Stomach (tissue), 9 donors: ENCODE results near the gene KCNQ5. TPM values are rescaled to one million over a fixed set of nuclear protein-coding genes. Genes with fewer than 3 reads are reported as not detected.

Experiments
- DNase-seq, 2 donors: peaks; one replicate each; pipeline versions ENCODE4 v3.0.0 to v3.0.0-alpha.2; 2013 to 2019
- H3K27ac ChIP-seq, 5 donors: fragments of 200-600 bp in 4 of 5; sonication (generic) in 4 of 5; one replicate each; pipeline ENCODE4 v1.5.1; 2013 to 2019; ENCODE audit warnings: mild to moderate bottlenecking in 1 of 5, moderate library complexity in 1 of 5
- H3K27me3 ChIP-seq, 3 donors: fragments of 200-600 bp; sonication (generic); one replicate each; pipeline ENCODE4 v1.5.1; 2017 to 2019; ENCODE audit warnings: mixed run types in 1 of 3
- H3K36me3 ChIP-seq, 4 donors: fragments of 200-600 bp; sonication (generic); 1 replicate in 3 of 4; 2 replicates in 1 of 4; pipeline ENCODE4 v1.5.1; 2016 to 2019
- H3K4me1 ChIP-seq, 4 donors: fragments of 200-600 bp; sonication (generic); one replicate each; pipeline ENCODE4 v1.5.1; 2016 to 2019
- H3K4me3 ChIP-seq, 4 donors: fragments of 200-600 bp; sonication (generic) in 3 of 4; one replicate each; pipeline ENCODE4 v1.5.1; 2016 to 2019; ENCODE audit warnings: mild to moderate bottlenecking in 1 of 4
- H3K9me3 ChIP-seq, 4 donors: fragments of 200-600 bp; sonication (generic); one replicate each; pipeline ENCODE4 v1.5.1; 2016 to 2019
- CTCF ChIP-seq, 7 experiments: fragments of 450-650 bp in 4 of 7; fragments of 200-600 bp in 3 of 7; sonication (generic) in 3 of 7; IDR thresholded peaks; one replicate each; pipeline ENCODE4 v1.5.1; 2016 to 2019; ENCODE audit warnings: antibody characterized with exemption in 7 of 7, control low read depth in 2 of 7, mild to moderate bottlenecking in 1 of 7
- EP300 ChIP-seq: sonication (generic); formaldehyde crosslinking; IDR thresholded peaks from one replicate; pipeline ENCODE4 v1.6.1; 2017; ENCODE audit warnings: antibody characterized with exemption
- POLR2A ChIP-seq, 4 donors: fragments of 450-650 bp; IDR thresholded peaks; one replicate each; pipeline ENCODE4 v1.6.1; 2016; ENCODE audit warnings: antibody characterized with exemption in 4 of 4, control low read depth in 2 of 4, mild to moderate bottlenecking in 1 of 4, moderate library complexity in 1 of 4
- POLR2AphosphoS5 ChIP-seq, 3 donors: sonication (generic); formaldehyde crosslinking; IDR thresholded peaks; one replicate each; pipeline ENCODE4 v1.6.1; 2016; ENCODE audit warnings: antibody characterized with exemption in 3 of 3
- WGBS, 5 donors: extraction: QIAGEN DNeasy Blood & Tissue Kit in 3 of 5; methylation state at CpG; one replicate each; pipeline versions ENCODE4 v1.1.5 to v1.1.7; 2013 to 2018; 5-methylcytosine and 5-hydroxymethylcytosine counted together
- intact Hi-C: fragments of 100-400 bp; cut with DNase I; formaldehyde crosslinking; loops from one replicate; pipeline ENCODE4 v1.15.1; 2023; ENCODE audit warnings: low total_unique reads
- polyA plus RNA-seq, 3 donors: library from polyadenylated mRNA; stranded (reverse); fragments of 200-250 nt; gene quantifications; one replicate each; pipeline ENCODE4 v1.2.3, GENCODE V29; 2013
- total RNA-seq, 5 donors: library from RNA; depleted of rRNA; stranded (reverse); fragments of >200 nt; gene quantifications; one replicate each; pipeline versions ENCODE4 v1.1.0 to v1.2.3, GENCODE V29; 2014 to 2016
- donor health status: healthy with polysubstance abuse.
- donor health status: Bipolar disorder and iron deficiency.
- donor health status: healthy.

Gene KCNQ5
- total and polyA plus RNA-seq, 8 donors: 0.12 to 2.8 (median 0.37) TPM; not detected in 2

DNA sequence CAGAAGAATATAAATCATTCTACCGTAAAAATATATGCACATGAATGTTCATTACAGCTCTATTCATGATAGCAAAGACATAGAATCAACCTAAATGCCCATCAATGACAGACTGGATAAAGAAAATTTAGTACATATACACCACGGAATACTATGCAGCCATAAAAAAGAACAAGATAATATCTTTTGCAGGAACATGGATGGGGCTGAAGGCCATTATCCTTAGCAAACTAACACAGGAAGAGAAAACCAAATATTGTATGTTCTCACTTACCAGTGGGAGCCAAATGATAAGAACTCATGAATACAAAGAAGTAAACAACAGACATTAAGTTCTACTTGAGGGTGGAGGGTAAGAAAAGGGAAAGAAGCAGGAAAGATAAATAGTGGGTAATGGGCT, 595.0 kb downstream of the KCNQ5 start:
- WGBS, 5 donors: 94 to 95% (median 95%) methylated on average over 2 of the region's 2 CpGs
- intact Hi-C loops: no loop called here
- Histone ChIP-seq H3K4me1 (no peaks in the 10 kb centered on the region), H3K9me3 (no peaks in the 10 kb centered on the region), H3K36me3 (no peaks in the 10 kb centered on the region), H3K27ac (no peak overlapping the region), H3K27me3 (no peaks in the 10 kb centered on the region), H3K4me3 (no peak overlapping the region)
- DNase-seq: no peak
- TF ChIP-seq EP300 (no peak), POLR2AphosphoS5 (IDR thresholded peaks at IDR 0.05) (no peak), POLR2A (IDR thresholded peaks at IDR 0.05) (no peak), CTCF (IDR thresholded peaks at IDR 0.05) (no peak)

DNA sequence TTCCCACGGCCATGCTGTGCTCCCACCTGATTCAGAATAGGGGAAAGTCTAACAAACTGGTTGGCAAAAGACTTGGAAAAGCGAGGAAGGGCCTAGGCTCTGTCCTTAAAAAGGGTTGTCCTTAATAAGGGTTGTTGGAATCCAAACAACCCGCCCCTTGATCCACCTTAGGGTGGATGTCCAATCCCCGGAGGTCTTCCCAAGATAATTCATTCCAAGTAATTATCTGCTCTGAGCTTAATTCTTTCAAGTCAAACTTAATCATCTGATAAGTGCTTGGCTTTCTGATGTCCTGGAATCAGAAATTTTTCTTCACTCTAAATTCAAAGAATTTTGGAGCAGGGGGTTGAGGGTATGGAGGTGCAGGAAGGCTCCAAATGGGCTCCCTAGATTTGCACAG, 603.5 kb downstream of the KCNQ5 start, which contains the start of gene KHDC1L:
Gene KHDC1L (minus strand): TSS at position 101 of the 400 bp plus-strand sequence. CDS start 88 bp downstream, at position 13.
- DNase-seq: no peak
- intact Hi-C loops: no loop called here
- H3K9me3 ChIP-seq: no peaks in the 10 kb centered on the region
- H3K27me3 ChIP-seq: no peaks in the 10 kb centered on the region
- TF ChIP-seq EP300 (no peak), CTCF (IDR thresholded peaks at IDR 0.05) (no peak), POLR2AphosphoS5 (IDR thresholded peaks at IDR 0.05) (no peak), POLR2A (IDR thresholded peaks at IDR 0.05) (no peak)
- H3K27ac ChIP-seq: no peak within 1 kb of the TSS
- WGBS, 5 donors: 80 to 95% (median 90%) methylated on average over 4 of the region's 4 CpGs
- H3K4me1 ChIP-seq: no peaks in the 10 kb centered on the region
- no peaks in the 10 kb centered on the region for H3K36me3 ChIP-seq
- no peak within 1 kb of the TSS for H3K4me3 ChIP-seq

DNA sequence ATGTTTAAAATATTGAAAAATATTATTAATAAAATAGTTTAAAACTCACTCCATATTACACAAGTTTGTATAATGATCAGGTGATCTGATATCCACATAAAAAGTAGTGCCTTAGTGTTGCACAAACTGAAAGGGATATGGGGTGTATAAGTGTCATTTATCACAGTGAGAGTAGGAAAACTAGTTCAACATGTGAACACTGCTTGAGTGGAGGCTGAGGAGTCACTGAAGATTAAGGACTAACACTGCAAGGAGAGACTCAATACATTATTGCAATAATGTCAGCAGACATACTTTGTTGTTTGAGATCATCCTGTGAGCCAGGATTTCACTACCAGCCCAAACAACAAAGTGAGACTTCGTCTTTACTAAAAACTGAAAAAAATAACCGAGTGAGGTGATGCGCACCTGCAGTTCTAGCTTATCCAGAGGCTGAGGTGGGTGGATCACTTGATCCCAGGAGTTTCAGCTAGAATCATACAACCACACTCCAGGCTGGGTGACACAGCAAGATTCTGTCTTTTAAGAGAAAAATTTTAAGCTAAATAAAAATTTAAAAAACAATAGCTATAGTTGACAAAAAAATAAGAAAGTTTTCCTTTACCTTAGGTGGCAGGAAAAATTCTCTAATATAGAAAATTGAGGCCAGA, 605.9 kb downstream of the KCNQ5 start:
- Histone ChIP-seq H3K9me3 (no peaks in the 10 kb centered on the region), H3K27ac (no peak overlapping the region), H3K4me3 (no peak overlapping the region), H3K36me3 (no peaks in the 10 kb centered on the region), H3K27me3 (no peaks in the 10 kb centered on the region), H3K4me1 (no peaks in the 10 kb centered on the region)
- intact Hi-C loops: no loop called here
- 87 to 92% (median 90%) methylated on average over 3 of the region's 3 CpGs for WGBS, 5 donors
- DNase-seq: no peak
- TF ChIP-seq POLR2A (IDR thresholded peaks at IDR 0.05): no peak
- no peak for TF ChIP-seq POLR2AphosphoS5 (IDR thresholded peaks at IDR 0.05)
- no peak for TF ChIP-seq EP300
- no peak for TF ChIP-seq CTCF (IDR thresholded peaks at IDR 0.05)

GRCh38 chr6:73231986-73232391, 610.1 kb downstream of the KCNQ5 start:
- intact Hi-C loops: no loop called here
- H3K27me3 ChIP-seq: no peaks in the 10 kb centered on the region
- TF ChIP-seq EP300 (no peak), POLR2A (IDR thresholded peaks at IDR 0.05) (no peak), POLR2AphosphoS5 (IDR thresholded peaks at IDR 0.05) (no peak), CTCF (IDR thresholded peaks at IDR 0.05) (no peak)
- no peaks in the 10 kb centered on the region for H3K36me3 ChIP-seq
- 33 to 60% (median 50%) methylated on average over 1 of the region's 1 CpG for WGBS, 5 donors
- DNase-seq: no peak
- H3K4me1 ChIP-seq: no peaks in the 10 kb centered on the region
- no peak overlapping the region for H3K27ac ChIP-seq
- no peaks in the 10 kb centered on the region for H3K9me3 ChIP-seq
- no peak overlapping the region for H3K4me3 ChIP-seq
